Measurements from ENCODE around the gene COG7.

COG7 gene

DNA sequence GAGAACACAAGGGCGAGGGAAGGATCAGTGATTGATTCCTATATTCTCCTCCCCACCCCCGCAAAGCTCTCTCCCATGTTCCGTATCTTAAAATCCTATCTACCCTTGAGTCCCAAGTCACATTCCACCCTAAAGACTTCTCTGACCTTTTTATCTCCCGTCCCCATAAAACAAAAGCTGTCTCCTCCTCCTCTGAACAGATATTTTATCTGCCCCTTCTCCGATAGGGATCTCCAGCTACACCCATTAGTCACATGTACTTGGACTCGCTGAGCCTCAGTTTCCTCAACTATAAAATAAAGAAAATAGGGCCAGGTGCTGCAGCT, 44.5 kb upstream of the COG7 start:
- no peak overlapping the region for H3K4me3 ChIP-seq (ENCODE audit: low read depth, low read length)
- TF ChIP-seq, protein P1, sequence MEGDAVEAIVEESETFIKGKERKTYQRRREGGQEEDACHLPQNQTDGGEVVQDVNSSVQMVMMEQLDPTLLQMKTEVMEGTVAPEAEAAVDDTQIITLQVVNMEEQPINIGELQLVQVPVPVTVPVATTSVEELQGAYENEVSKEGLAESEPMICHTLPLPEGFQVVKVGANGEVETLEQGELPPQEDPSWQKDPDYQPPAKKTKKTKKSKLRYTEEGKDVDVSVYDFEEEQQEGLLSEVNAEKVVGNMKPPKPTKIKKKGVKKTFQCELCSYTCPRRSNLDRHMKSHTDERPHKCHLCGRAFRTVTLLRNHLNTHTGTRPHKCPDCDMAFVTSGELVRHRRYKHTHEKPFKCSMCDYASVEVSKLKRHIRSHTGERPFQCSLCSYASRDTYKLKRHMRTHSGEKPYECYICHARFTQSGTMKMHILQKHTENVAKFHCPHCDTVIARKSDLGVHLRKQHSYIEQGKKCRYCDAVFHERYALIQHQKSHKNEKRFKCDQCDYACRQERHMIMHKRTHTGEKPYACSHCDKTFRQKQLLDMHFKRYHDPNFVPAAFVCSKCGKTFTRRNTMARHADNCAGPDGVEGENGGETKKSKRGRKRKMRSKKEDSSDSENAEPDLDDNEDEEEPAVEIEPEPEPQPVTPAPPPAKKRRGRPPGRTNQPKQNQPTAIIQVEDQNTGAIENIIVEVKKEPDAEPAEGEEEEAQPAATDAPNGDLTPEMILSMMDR (IDR thresholded peaks at IDR 0.05; ENCODE audit: borderline replicate concordance, insufficient read depth, low read depth, low read length), result no peak

DNA sequence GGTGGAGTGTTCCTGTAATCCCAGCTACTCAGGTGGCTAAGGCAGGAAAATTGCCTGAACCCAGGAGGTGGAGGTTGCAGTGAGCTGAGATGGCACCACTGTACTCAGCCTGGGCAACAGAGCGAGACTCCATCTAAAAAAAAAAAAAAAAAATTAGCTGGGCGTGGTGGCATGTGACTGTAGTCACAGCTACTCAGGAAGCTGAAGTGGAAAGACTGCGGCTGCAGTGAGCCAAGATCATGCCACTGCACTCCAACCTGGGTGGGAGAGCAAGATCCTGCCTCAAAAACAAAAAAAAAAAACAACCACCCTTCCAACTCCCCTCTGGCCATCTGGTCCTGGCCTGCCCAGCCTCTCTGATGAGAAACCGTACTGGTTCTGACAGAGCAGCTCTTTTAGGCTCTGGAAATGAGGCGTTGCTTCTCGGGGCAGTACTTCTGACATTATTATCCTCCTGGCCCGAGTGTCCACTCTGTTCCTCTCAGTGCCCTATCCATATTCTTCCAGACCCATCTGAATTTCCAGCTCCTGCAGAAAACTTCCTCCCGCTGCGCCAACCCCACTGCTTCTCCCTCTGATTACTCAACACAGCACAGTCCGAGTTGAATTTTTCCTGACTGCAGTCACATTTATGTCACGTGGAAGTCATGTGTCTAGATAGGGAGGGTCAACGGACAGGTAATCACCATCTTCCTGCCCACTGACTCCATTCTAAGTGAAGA, 44.0 kb upstream of the COG7 start:
- TF ChIP-seq, protein P1 (IDR thresholded peaks at IDR 0.05; ENCODE audit: borderline replicate concordance, insufficient read depth, low read depth, low read length), result no peak
- no peak overlapping the region for H3K4me3 ChIP-seq (ENCODE audit: low read depth, low read length)

DNA sequence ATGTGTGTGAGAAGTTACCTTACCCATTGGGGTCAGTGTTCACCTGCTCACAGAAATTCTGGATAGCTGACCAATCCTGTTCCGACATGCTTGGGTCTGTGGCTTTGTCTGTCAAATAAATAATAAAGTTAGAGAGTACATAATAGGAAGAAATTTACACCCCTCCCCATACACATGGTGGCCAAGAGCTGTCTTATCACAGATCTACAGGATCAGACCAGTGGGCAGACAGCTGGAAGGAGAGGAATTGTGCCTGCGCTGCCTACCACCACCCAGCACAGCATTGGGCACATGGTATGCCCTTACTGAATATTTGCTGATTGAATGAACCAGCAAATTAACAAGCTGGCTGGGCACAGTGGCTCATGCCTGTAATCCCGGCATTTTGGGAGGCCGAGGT, 42.7 kb upstream of the COG7 start:
- TF ChIP-seq, protein P1 (IDR thresholded peaks at IDR 0.05; ENCODE audit: borderline replicate concordance, insufficient read depth, low read depth, low read length), result no peak
- no peak overlapping the region for H3K4me3 ChIP-seq (ENCODE audit: low read depth, low read length)

DNA sequence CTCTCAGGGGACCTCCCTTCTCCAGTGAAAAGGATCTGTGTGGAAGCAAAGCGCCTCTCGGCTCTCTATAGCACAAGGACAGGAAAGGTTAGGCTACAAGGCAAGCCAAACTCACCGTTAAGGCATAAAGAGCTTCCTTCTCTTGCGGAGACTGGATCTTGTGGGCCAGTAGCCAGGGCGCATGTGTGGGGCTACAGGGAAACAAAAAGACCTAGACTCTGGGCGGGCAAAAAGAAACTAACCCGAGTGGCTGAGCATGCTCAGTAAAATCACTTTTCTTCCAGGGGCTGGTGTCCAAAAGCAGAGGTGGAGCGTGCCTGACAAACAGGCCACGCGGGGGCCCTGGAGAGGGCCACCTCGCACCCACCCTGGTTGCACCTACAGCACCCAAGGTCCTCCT, 41.2 kb upstream of the COG7 start:
- TF ChIP-seq, protein P1 (IDR thresholded peaks at IDR 0.05; ENCODE audit: borderline replicate concordance, insufficient read depth, low read depth, low read length), result no peak
- no peak overlapping the region for H3K4me3 ChIP-seq (ENCODE audit: low read depth, low read length)

DNA sequence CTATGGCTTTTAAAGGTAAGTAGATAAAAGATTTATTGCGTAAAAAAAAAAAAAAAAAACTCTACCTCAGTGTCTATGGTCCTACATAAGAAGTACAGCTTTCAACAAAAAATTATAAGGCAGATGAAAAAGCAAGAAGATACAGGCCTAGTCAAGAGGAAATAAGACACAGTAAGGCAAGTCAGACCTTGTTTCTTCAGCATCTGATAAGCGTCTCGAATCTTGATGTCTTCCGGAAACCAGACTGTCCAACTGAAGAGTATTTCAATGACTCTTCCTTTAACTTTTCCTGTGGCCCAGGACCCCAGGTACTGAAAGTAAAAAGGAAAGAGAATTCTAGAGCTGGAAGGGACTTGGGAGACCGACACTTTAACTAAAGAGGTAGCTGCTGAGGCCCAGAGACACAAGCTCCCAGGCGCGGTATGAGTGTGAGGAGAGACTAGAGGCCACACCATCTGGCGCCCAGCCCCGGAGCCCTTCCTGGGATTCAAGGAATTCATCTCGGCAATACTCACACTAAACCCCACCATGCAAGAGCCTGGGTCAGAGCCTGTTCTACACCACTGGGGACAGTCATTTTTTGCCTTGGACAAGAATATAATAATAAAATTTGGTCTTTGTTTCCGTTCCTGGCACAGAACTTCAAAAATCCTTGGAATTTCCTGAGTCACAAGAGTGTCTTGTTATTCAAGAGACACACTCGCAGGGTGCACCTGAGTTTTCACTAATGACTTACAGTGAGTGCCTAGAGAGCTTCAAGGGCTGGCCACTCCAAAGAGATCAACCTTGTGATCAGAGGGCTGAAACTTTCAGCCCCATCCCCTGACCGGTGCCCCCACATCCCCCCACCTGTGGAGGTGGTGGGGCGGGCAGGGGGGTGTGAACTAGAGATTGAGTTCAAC, 38.8 kb upstream of the COG7 start:
- H3K4me3 ChIP-seq (ENCODE audit: low read depth, low read length), result no peak overlapping the region
- TF ChIP-seq, protein P1 (IDR thresholded peaks at IDR 0.05; ENCODE audit: borderline replicate concordance, insufficient read depth, low read depth, low read length), result no peak

DNA sequence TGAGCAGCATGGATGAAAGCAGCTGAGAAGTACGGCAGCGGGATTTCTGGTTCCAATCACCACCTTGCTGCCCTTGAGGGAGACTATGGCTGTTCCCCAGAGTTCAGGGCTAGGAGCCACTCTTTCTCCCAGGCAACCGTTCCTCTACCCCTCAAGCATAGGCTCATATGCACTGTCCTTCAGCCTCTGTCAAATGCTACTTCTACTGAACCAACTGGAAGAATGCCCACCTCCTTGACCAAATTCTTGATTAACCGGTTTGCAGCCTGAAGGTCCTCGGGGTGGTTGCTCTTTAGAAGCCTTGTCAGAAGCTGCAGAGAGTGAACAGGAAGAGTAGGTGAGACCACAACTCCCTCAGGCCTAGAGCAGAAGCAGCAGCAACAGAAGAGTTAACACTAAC, 33.5 kb upstream of the COG7 start:
- TF ChIP-seq, protein P1 (IDR thresholded peaks at IDR 0.05; ENCODE audit: borderline replicate concordance, insufficient read depth, low read depth, low read length), result no peak
- H3K4me3 ChIP-seq (ENCODE audit: low read depth, low read length), result no peak overlapping the region

DNA sequence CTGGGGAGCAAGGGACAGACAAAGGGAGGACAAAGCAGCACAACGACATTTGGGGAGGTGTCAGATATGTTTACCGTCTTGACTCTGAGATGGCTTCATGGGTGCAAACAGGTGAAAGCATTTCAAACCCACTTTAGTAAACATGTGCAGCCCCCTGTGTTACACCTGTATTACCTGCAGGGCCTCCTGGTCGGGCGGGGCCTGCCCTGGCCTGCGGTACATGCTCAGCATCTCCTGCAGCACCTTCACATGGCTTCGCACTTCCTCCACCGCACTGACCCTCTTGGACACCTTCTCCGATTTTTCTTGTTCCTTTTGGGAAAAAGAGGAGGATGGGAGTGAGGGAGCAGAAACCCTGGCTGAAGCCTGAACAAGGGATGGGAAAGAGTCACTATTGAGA, 32.9 kb upstream of the COG7 start:
- H3K4me3 ChIP-seq (ENCODE audit: low read depth, low read length), result no peak overlapping the region
- TF ChIP-seq, protein P1 (IDR thresholded peaks at IDR 0.05; ENCODE audit: borderline replicate concordance, insufficient read depth, low read depth, low read length), result no peak

Data from GM12875 (cell line).